ENCODE data around the gene CNTNAP2. TPM values are rescaled to one million over a fixed set of nuclear protein-coding genes. Genes with fewer than 3 reads are reported as not detected.

CNTNAP2 gene
- total and polyA plus RNA-seq, 8 donors, result 0.19 to 18.2 (median 0.56) TPM

DNA sequence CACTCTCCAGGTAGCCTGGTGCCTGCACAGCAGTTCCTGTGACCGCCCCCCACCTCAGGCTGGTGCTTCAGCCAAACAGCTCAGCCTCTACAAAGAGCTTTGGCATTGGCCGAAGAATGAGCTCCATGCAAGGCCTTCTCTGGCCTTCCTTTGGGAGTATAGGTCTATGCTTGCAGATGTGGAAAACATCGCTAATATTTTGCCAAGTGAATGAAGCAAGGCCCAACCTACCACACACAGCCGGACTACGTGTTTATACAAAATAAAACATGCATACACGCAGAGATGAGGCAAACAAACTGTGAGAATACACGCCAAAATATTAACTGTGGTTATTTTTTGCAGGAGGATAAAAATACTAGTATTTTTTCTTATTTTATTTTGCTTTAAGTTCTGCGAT, 2057.8 kb downstream of the CNTNAP2 start:
- H3K9me3 ChIP-seq, result no peaks in the 10 kb centered on the region
- no peak for DNase-seq
- no peaks in the 10 kb centered on the region for H3K27me3 ChIP-seq
- TF ChIP-seq POLR2A (IDR thresholded peaks at IDR 0.05) (no peak), POLR2AphosphoS5 (IDR thresholded peaks at IDR 0.05) (no peak), EP300 (IDR thresholded peaks at IDR 0.05) (no peak)
- TF ChIP-seq, protein P1, sequence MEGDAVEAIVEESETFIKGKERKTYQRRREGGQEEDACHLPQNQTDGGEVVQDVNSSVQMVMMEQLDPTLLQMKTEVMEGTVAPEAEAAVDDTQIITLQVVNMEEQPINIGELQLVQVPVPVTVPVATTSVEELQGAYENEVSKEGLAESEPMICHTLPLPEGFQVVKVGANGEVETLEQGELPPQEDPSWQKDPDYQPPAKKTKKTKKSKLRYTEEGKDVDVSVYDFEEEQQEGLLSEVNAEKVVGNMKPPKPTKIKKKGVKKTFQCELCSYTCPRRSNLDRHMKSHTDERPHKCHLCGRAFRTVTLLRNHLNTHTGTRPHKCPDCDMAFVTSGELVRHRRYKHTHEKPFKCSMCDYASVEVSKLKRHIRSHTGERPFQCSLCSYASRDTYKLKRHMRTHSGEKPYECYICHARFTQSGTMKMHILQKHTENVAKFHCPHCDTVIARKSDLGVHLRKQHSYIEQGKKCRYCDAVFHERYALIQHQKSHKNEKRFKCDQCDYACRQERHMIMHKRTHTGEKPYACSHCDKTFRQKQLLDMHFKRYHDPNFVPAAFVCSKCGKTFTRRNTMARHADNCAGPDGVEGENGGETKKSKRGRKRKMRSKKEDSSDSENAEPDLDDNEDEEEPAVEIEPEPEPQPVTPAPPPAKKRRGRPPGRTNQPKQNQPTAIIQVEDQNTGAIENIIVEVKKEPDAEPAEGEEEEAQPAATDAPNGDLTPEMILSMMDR (IDR thresholded peaks at IDR 0.05), result no peak
- no peaks in the 10 kb centered on the region for H3K4me1 ChIP-seq
- no peak overlapping the region for H3K27ac ChIP-seq
- no peaks in the 10 kb centered on the region for H3K36me3 ChIP-seq
- intact Hi-C loops (cut with DNase I; ENCODE audit: low total_unique reads), result no loop called here
- WGBS, 5 donors, result 76 to 92% (median 79%) methylated on average over 7 to 8 of the region's 8 CpGs
- no peak overlapping the region for H3K4me3 ChIP-seq

DNA sequence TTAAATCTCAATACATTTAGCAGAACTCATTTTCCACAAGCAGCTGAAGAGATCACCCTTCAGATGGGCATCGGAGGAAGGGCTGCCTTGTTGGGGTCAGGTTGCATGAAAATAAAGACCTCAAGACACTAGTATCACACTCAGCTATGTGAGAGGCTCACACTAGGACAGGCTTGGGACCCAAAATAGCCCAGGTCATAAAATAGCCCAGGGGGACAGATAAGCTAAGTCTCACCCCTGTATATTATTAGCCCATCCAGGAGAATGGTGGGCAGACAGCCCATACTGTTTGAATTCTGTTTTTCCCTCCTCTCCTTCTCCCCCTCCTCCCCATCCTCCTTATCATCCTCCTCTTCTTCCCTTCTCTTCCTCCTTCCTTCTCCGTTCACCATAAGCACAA, 2058.9 kb downstream of the CNTNAP2 start:
- TF ChIP-seq, protein P1 (IDR thresholded peaks at IDR 0.05), result no peak
- no peak for TF ChIP-seq POLR2A (IDR thresholded peaks at IDR 0.05)
- no peak for TF ChIP-seq EP300 (IDR thresholded peaks at IDR 0.05)
- no peak for TF ChIP-seq POLR2AphosphoS5 (IDR thresholded peaks at IDR 0.05)
- WGBS, 5 donors, result 81 to 92% (median 90%) methylated on average over 2 of the region's 2 CpGs

DNA sequence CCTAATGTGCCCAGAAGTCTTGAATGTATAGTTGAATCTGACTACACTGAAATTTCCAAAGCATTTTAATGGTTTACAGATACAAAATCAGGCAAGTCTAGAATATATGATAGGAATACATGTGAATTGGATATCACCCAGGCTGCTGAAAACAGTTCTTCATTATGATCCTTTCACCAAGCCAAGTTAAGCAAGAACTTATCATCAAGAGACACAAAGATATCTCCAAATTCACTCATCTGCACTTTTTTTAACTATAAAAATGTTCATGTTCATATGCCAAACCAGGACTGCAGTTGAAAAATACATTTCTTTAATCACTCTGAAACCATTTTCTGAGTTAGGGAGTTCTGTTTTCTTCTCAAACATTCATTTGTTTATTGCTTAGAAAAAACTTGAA, 2061.4 kb downstream of the CNTNAP2 start:
- intact Hi-C loops (cut with DNase I; ENCODE audit: low total_unique reads), result no loop called here
- no peaks in the 10 kb centered on the region for H3K9me3 ChIP-seq
- DNase-seq, result no peak
- no peaks in the 10 kb centered on the region for H3K36me3 ChIP-seq
- no peaks in the 10 kb centered on the region for H3K4me1 ChIP-seq
- H3K27ac ChIP-seq, result no peak overlapping the region
- H3K27me3 ChIP-seq, result no peaks in the 10 kb centered on the region
- TF ChIP-seq EP300 (IDR thresholded peaks at IDR 0.05), result no peak
- TF ChIP-seq POLR2A (IDR thresholded peaks at IDR 0.05), result no peak
- TF ChIP-seq POLR2AphosphoS5 (IDR thresholded peaks at IDR 0.05), result no peak
- TF ChIP-seq, protein P1 (IDR thresholded peaks at IDR 0.05), result no peak
- no peak overlapping the region for H3K4me3 ChIP-seq

More for the DNA sequence above, 2058.9 kb downstream of the CNTNAP2 start:
- DNase-seq, result no peak
- no peak overlapping the region for H3K4me3 ChIP-seq
- H3K36me3 ChIP-seq, result no peaks in the 10 kb centered on the region
- H3K9me3 ChIP-seq, result no peaks in the 10 kb centered on the region
- no peaks in the 10 kb centered on the region for H3K27me3 ChIP-seq
- intact Hi-C loops (cut with DNase I; ENCODE audit: low total_unique reads), result no loop called here
- H3K4me1 ChIP-seq, result no peaks in the 10 kb centered on the region
- no peak overlapping the region for H3K27ac ChIP-seq

DNA sequence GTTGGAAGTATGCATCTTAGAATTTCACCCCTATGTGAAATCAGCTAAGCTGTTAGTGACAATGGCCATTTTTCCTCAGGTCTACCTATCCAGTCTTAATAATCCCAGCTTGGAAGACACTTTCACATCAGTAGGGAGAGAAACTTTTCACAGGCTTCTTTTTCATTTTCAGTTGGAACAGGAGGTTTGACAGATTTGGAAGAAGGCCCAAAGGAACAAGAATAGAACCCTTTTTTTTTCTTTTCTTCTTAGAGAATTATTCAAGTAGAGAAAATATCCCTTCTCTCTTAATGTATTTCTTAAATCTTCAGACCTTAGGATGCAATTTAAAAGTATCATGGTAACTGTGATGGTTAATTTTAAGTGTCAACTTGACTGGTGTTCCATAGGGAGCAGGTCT, 2063.5 kb downstream of the CNTNAP2 start:
- no peak overlapping the region for H3K27ac ChIP-seq
- no peak for DNase-seq
- H3K4me3 ChIP-seq, result no peak overlapping the region
- no peaks in the 10 kb centered on the region for H3K36me3 ChIP-seq
- no peaks in the 10 kb centered on the region for H3K9me3 ChIP-seq
- H3K27me3 ChIP-seq, result no peaks in the 10 kb centered on the region
- H3K4me1 ChIP-seq, result peaks cover 0 to 4% (median 0%) of the 10 kb centered on the region in 4 donors
- no peak for TF ChIP-seq EP300 (IDR thresholded peaks at IDR 0.05)
- TF ChIP-seq, protein P1 (IDR thresholded peaks at IDR 0.05), result no peak
- no peak for TF ChIP-seq POLR2AphosphoS5 (IDR thresholded peaks at IDR 0.05)
- TF ChIP-seq POLR2A (IDR thresholded peaks at IDR 0.05), result no peak
- intact Hi-C loops (cut with DNase I; ENCODE audit: low total_unique reads), result no loop called here

Data from stomach (tissue), 9 donors.